Liver (tissue), 9 donors: ENCODE results near the gene TTC34. TPM values are rescaled to one million over a fixed set of nuclear protein-coding genes. Genes with fewer than 3 reads are reported as not detected.

ENCODE experiments used
- DNase-seq: peaks from one replicate; pipeline ENCODE4 v3.0.0-alpha.2; 2017; ENCODE audit warnings: low spot score
- H3K27ac ChIP-seq, 2 donors: one replicate each; pipeline ENCODE4 v1.7.0; 2013; ENCODE audit warnings: inconsistent platforms in 2 of 2, low read length in 2 of 2, control low read depth in 1 of 2, low read depth in 1 of 2, mild to moderate bottlenecking in 1 of 2
- H3K27me3 ChIP-seq, 4 donors: one replicate each; pipeline versions ENCODE4 v1.6.1 to v1.7.0; 2013; ENCODE audit warnings: low read length in 3 of 4, inconsistent platforms in 1 of 4, mild to moderate bottlenecking in 1 of 4, moderate library complexity in 1 of 4; ENCODE audit not compliant: control insufficient read depth in 4 of 4, insufficient read depth in 4 of 4
- H3K36me3 ChIP-seq, 4 donors: one replicate each; pipeline versions ENCODE4 v1.6.1 to v1.7.0; 2013; ENCODE audit warnings: low read length in 3 of 4, mild to moderate bottlenecking in 3 of 4, low read depth in 1 of 4, moderate library complexity in 1 of 4; ENCODE audit not compliant: control insufficient read depth in 4 of 4, insufficient read depth in 3 of 4
- H3K4me1 ChIP-seq, 4 donors: one replicate each; pipeline versions ENCODE4 v1.6.1 to v1.7.0; 2013; ENCODE audit warnings: low read length in 3 of 4, mild to moderate bottlenecking in 3 of 4, moderate library complexity in 1 of 4; ENCODE audit not compliant: control insufficient read depth in 4 of 4, insufficient read depth in 4 of 4
- H3K4me3 ChIP-seq, 3 donors: one replicate each; pipeline versions ENCODE4 v1.6.1 to v1.7.0; 2013; ENCODE audit warnings: low read length in 3 of 3, control low read depth in 1 of 3, low read depth in 1 of 3, mild to moderate bottlenecking in 1 of 3
- H3K9ac ChIP-seq, 2 donors: one replicate each; pipeline ENCODE4 v1.7.0; 2013; ENCODE audit warnings: low read length in 2 of 2, mild to moderate bottlenecking in 2 of 2, moderate library complexity in 2 of 2, control low read depth in 1 of 2, low read depth in 1 of 2
- H3K9me3 ChIP-seq, 4 donors: one replicate each; pipeline versions ENCODE4 v1.6.1 to v1.7.0; 2013; ENCODE audit warnings: low read length in 3 of 4; ENCODE audit not compliant: control insufficient read depth in 4 of 4
- ATF3 ChIP-seq: IDR thresholded peaks from 2 replicates; pipeline ENCODE4 v1.6.1; 2016; ENCODE audit warnings: antibody characterized with exemption
- CTCF ChIP-seq: fragments of 150-350 bp; IDR thresholded peaks from 2 replicates; pipeline ENCODE4 v1.5.1; 2017; ENCODE audit warnings: improper control_type of control experiment, low read depth, low read length; ENCODE audit not compliant: missing input control
- EGR1 ChIP-seq, 2 donors: IDR thresholded peaks; 2 replicates each; pipeline ENCODE4 v1.6.1; 2016 to 2018; ENCODE audit warnings: antibody characterized with exemption in 2 of 2, low read depth in 2 of 2
- FOXA1 ChIP-seq: IDR thresholded peaks from 2 replicates; pipeline ENCODE4 v1.6.1; 2016; ENCODE audit warnings: antibody characterized with exemption
- FOXA2 ChIP-seq: IDR thresholded peaks from 2 replicates; pipeline ENCODE4 v1.6.1; 2016; ENCODE audit warnings: antibody characterized with exemption
- GABPA ChIP-seq, 2 donors: IDR thresholded peaks in 1 of 2; conservative IDR thresholded peaks in 1 of 2; 2 replicates each; pipeline ENCODE4 v1.6.1; 2016; ENCODE audit warnings: antibody characterized with exemption in 2 of 2, mild to moderate bottlenecking in 1 of 2, moderate library complexity in 1 of 2
- HNF4A ChIP-seq, 2 donors: conservative IDR thresholded peaks; 2 replicates each; pipeline ENCODE4 v1.6.1; 2016; ENCODE audit warnings: antibody characterized with exemption in 2 of 2, mild to moderate bottlenecking in 2 of 2
- HNF4G ChIP-seq: IDR thresholded peaks from 2 replicates; pipeline ENCODE4 v1.6.1; 2016; ENCODE audit warnings: antibody characterized with exemption
- MAX ChIP-seq: IDR thresholded peaks from 2 replicates; pipeline ENCODE4 v1.6.1; 2016; ENCODE audit warnings: antibody characterized with exemption
- NR2F2 ChIP-seq: IDR thresholded peaks from 2 replicates; pipeline ENCODE4 v1.6.1; 2016; ENCODE audit warnings: antibody characterized with exemption
- RAD21 ChIP-seq, 2 donors: IDR thresholded peaks; 2 replicates each; pipeline ENCODE4 v1.6.1; 2016; ENCODE audit warnings: antibody characterized with exemption in 2 of 2, mild to moderate bottlenecking in 2 of 2
- REST ChIP-seq: IDR thresholded peaks from 2 replicates; pipeline ENCODE4 v1.6.1; 2016; ENCODE audit warnings: antibody characterized with exemption, mild to moderate bottlenecking
- YY1 ChIP-seq: IDR thresholded peaks from 2 replicates; pipeline ENCODE4 v1.6.1; 2016; ENCODE audit warnings: antibody characterized with exemption, mild to moderate bottlenecking
- ZBTB33 ChIP-seq: IDR thresholded peaks from 2 replicates; pipeline ENCODE4 v1.6.1; 2016; ENCODE audit warnings: antibody characterized with exemption
- WGBS: extraction: QIAGEN DNeasy Blood & Tissue Kit; methylation state at CpG from one replicate; pipeline ENCODE4 v1.1.7; 2013; 5-methylcytosine and 5-hydroxymethylcytosine counted together
- polyA plus RNA-seq, 2 donors: library from polyadenylated mRNA; stranded (reverse) in 1 of 2; unstranded in 1 of 2; fragments of 200-250 nt in 1 of 2; fragments of >200 nt in 1 of 2; fragmentation: Nextera tagmentation in 1 of 2; extraction: Ambion mirVana in 1 of 2; gene quantifications; one replicate each; pipeline versions ENCODE4 v1.2.1 to v1.2.3, GENCODE V29; 2013 to 2015
- total RNA-seq, 2 donors: library from RNA; depleted of rRNA; stranded (reverse); fragments of >200 nt; gene quantifications; one replicate each; pipeline ENCODE4 v1.2.3, GENCODE V29; 2014
- donor health status: healthy.
- donor health status: healthy.
- donor health status: healthy.
- donor health status: healthy.
- donor health status: healthy.

The TTC34 gene
- total and polyA plus RNA-seq, 4 donors = 0.01 to 0.25 (median 0.08) TPM; not detected in 1

GRCh38 chr1:2822621-2823145 lies 21.2 kb upstream of the TTC34 start:
- 88% methylated on average over 12 of the region's 12 CpGs for WGBS
- Histone ChIP-seq H3K9me3 (no peaks in the 10 kb centered on the region), H3K4me3 (no peak overlapping the region), H3K4me1 (peaks cover 0 to 3% (median 0%) of the 10 kb centered on the region in 4 donors), H3K9ac (no peak overlapping the region), H3K36me3 (no peaks in the 10 kb centered on the region), H3K27ac (no peak overlapping the region), H3K27me3 (peaks cover 0 to 6% (median under 1%) of the 10 kb centered on the region in 4 donors)
- no peak for DNase-seq
- TF ChIP-seq GABPA (IDR thresholded peaks at IDR 0.05 in 1 of 2, conservative IDR thresholded peaks at IDR 0.05 in 1 of 2) (no peak), ATF3 (no peak), MAX (no peak), EGR1 (IDR thresholded peaks at IDR 0.05; ENCODE audit: low read depth in 2 of 2) (no peak), FOXA2 (no peak), ZBTB33 (no peak), YY1 (no peak), REST (no peak), HNF4G (no peak), NR2F2 (no peak), HNF4A (conservative IDR thresholded peaks at IDR 0.05) (no peak), CTCF (no peak), FOXA1 (no peak)

- peak; percentile 48 for DNase-seq
- H3K4me1 ChIP-seq = peaks cover 0 to 3% (median 0%) of the 10 kb centered on the region in 4 donors
- no peak overlapping the region for H3K9ac ChIP-seq
- H3K27me3 ChIP-seq = peaks cover 0 to 6% (median under 1%) of the 10 kb centered on the region in 4 donors
- no peak overlapping the region for H3K27ac ChIP-seq
- WGBS = 25% methylated on average over 29 of the region's 29 CpGs
- no peak for TF ChIP-seq REST
- peak in 1 of 2 donors; percentile 77 for TF ChIP-seq RAD21 (IDR thresholded peaks at IDR 0.05)
- TF ChIP-seq CTCF = peak; percentile 55
- H3K36me3 ChIP-seq = no peaks in the 10 kb centered on the region
- H3K4me3 ChIP-seq = no peak overlapping the region
- H3K9me3 ChIP-seq = no peaks in the 10 kb centered on the region
Measured at GRCh38 chr1:2821966-2822620, 20.6 kb upstream of the TTC34 start.
